HG03066 (cell line): ENCODE data around the gene OSBPL1A.
"Not testable (repeated sequence)": the region's sequence is repeated elsewhere in the genome, so short reads cannot be mapped to it uniquely, and the experiment has no call there.

Experiments used
- ATAC-seq: cut with Tn5 transposase; IDR thresholded peaks from one replicate; pipeline ENCODE4 v1.9.1; 2021; ENCODE audit warnings: low read depth; ENCODE audit not compliant: unreplicated experiment

The OSBPL1A gene

GRCh38 chr18:24190590-24190989 lies 207.0 kb downstream of the OSBPL1A start:
- no peak for ATAC-seq

GRCh38 chr18:24189664-24190346 lies 207.8 kb downstream of the OSBPL1A start:
- ATAC-seq, result no peak

- peak; percentile 75 for ATAC-seq
Measured at GRCh38 chr18:24189007-24189528, 208.6 kb downstream of the OSBPL1A start.

- no peak for ATAC-seq
Measured at GRCh38 chr18:24188120-24188519, 209.5 kb downstream of the OSBPL1A start.

- ATAC-seq, result no peak
Measured at GRCh38 chr18:24187689-24188088, 209.9 kb downstream of the OSBPL1A start.

- no peak for ATAC-seq
Measured at GRCh38 chr18:24187049-24187448, 210.6 kb downstream of the OSBPL1A start.

- no peak for ATAC-seq
Measured at GRCh38 chr18:24185805-24186204, 211.8 kb downstream of the OSBPL1A start.

- ATAC-seq, result no peak
Measured at GRCh38 chr18:24181806-24182205, 215.8 kb downstream of the OSBPL1A start.

GRCh38 chr18:24180048-24180447 lies 217.6 kb downstream of the OSBPL1A start:
- no peak for ATAC-seq

GRCh38 chr18:24177499-24178133 lies 220.0 kb downstream of the OSBPL1A start:
- ATAC-seq, result no peak

- peak; percentile 75 for ATAC-seq
Measured at GRCh38 chr18:24176727-24177416, 220.8 kb downstream of the OSBPL1A start.

GRCh38 chr18:24173997-24174396 lies 223.6 kb downstream of the OSBPL1A start:
- ATAC-seq, result no peak

GRCh38 chr18:24170360-24170759 lies 227.3 kb downstream of the OSBPL1A start:
- no peak for ATAC-seq

- no peak for ATAC-seq
Measured at GRCh38 chr18:24168496-24168895, 229.1 kb downstream of the OSBPL1A start.

GRCh38 chr18:24161304-24161703 lies 236.3 kb downstream of the OSBPL1A start:
- no peak for ATAC-seq

- no peak for ATAC-seq
Measured at GRCh38 chr18:24160086-24160485, 237.5 kb downstream of the OSBPL1A start.

- no peak for ATAC-seq
Measured at GRCh38 chr18:24157855-24158254, 239.8 kb downstream of the OSBPL1A start.

- no peak for ATAC-seq
Measured at GRCh38 chr18:24153397-24153796, 244.2 kb downstream of the OSBPL1A start.

GRCh38 chr18:24149591-24149990 lies 248.0 kb downstream of the OSBPL1A start:
- ATAC-seq, result not testable (repeated sequence)

- no peak for ATAC-seq
Measured at GRCh38 chr18:24142376-24142775, 255.2 kb downstream of the OSBPL1A start.

- no peak for ATAC-seq
Measured at GRCh38 chr18:24140697-24141096, 256.9 kb downstream of the OSBPL1A start.
